ENCODE results near the gene GABRG3. TPM values are rescaled to one million over a fixed set of nuclear protein-coding genes. Genes with fewer than 3 reads are reported as not detected.

The GABRG3 gene
- total and polyA plus RNA-seq, 2 donors (not counting 3 experiments of a cell fraction or from before 2014, with no cell fraction given), result not detected

GRCh38 chr15:26941489-26941888 lies 29.5 kb upstream of the GABRG3 start:
- DNase-seq (ENCODE audit: low read depth, low spot score) (no peak), FAIRE-seq (no peak)
- Histone ChIP-seq H3K4me1 (ENCODE audit: control insufficient read depth, extremely low read depth, insufficient read depth, low read length) (no peaks in the 10 kb centered on the region), H3K4me2 (ENCODE audit: insufficient read depth, low read length) (no peak overlapping the region), H3K4me3 (replicated peaks in 1 of 3; ENCODE audit: insufficient read depth in 1 of 3, low read depth in 1 of 3, low read length in 3 of 3) (no peak overlapping the region), H2AFZ (ENCODE audit: low read depth, low read length) (no peak overlapping the region), H3K9me1 (replicated peaks; ENCODE audit: control insufficient read depth, extremely low read depth, insufficient read depth, low read length) (no peaks in the 10 kb centered on the region), H3K9ac (replicated peaks; ENCODE audit: extremely low read depth, insufficient read depth, low read length) (no peak overlapping the region), H3K27me3 (ENCODE audit: control insufficient read depth in 2 of 2, insufficient read depth in 2 of 2, low read length in 2 of 2) (no peaks in the 10 kb centered on the region), H3K9me3 (replicated peaks; ENCODE audit: control insufficient read depth, insufficient read depth, low read length) (peaks cover 7% of the 10 kb centered on the region), H3K79me2 (ENCODE audit: control insufficient read depth, insufficient read depth, low read length) (no peaks in the 10 kb centered on the region), H4K20me1 (replicated peaks; ENCODE audit: control insufficient read depth, extremely low read depth, insufficient read depth, low read length) (no peaks in the 10 kb centered on the region), H3K36me3 (ENCODE audit: control insufficient read depth in 2 of 2, extremely low read depth in 1 of 2, insufficient read depth in 2 of 2, low read length in 2 of 2) (no peaks in the 10 kb centered on the region), H3K27ac (ENCODE audit: insufficient read depth, low read depth, low read length) (no peak overlapping the region)
- CTCF ChIA-PET, result no interaction called here
- POLR2A ChIA-PET, result no interaction called here
- dilution Hi-C loops (cut with MboI; ENCODE audit: extremely low pct_ligation_motif_present, low sequenced_read_pairs), result no loop called here
- intact Hi-C loops (cut with micrococcal nuclease), result no loop called here
- TF ChIP-seq MYC (IDR thresholded peaks at IDR 0.05; ENCODE audit: low read depth, low read length) (no peak), POLR2A (IDR thresholded peaks at IDR 0.05; ENCODE audit: low read depth, low read length) (no peak), MAX (IDR thresholded peaks at IDR 0.05; ENCODE audit: insufficient read depth, insufficient read length) (no peak), CTCF (IDR thresholded peaks at IDR 0.05; ENCODE audit: extremely low read depth in 1 of 2, insufficient read depth in 1 of 2, low read depth in 1 of 2, low read length in 2 of 2) (no peak)
- no TSS peak for BruUV-seq (replicated peaks)

GRCh38 chr15:26943866-26944265 lies 27.1 kb upstream of the GABRG3 start:
- dilution Hi-C loops (cut with MboI; ENCODE audit: extremely low pct_ligation_motif_present, low sequenced_read_pairs), result no loop called here
- no peaks in the 10 kb centered on the region for H3K27me3 ChIP-seq (ENCODE audit: control insufficient read depth in 2 of 2, insufficient read depth in 2 of 2, low read length in 2 of 2)
- no peaks in the 10 kb centered on the region for H3K4me1 ChIP-seq (ENCODE audit: control insufficient read depth, extremely low read depth, insufficient read depth, low read length)
- ChIA-PET CTCF (no interaction called here), POLR2A (no interaction called here)
- no peaks in the 10 kb centered on the region for H4K20me1 ChIP-seq (replicated peaks; ENCODE audit: control insufficient read depth, extremely low read depth, insufficient read depth, low read length)
- H3K9ac ChIP-seq (replicated peaks; ENCODE audit: extremely low read depth, insufficient read depth, low read length), result no peak overlapping the region
- BruUV-seq (replicated peaks), result no TSS peak
- intact Hi-C loops (cut with micrococcal nuclease), result no loop called here
- no peak for DNase-seq (ENCODE audit: low read depth, low spot score)
- no peaks in the 10 kb centered on the region for H3K36me3 ChIP-seq (ENCODE audit: control insufficient read depth in 2 of 2, extremely low read depth in 1 of 2, insufficient read depth in 2 of 2, low read length in 2 of 2)
- H3K9me3 ChIP-seq (replicated peaks; ENCODE audit: control insufficient read depth, insufficient read depth, low read length), result peaks cover 5% of the 10 kb centered on the region
- no peaks in the 10 kb centered on the region for H3K79me2 ChIP-seq (ENCODE audit: control insufficient read depth, insufficient read depth, low read length)
- no peak overlapping the region for H2AFZ ChIP-seq (ENCODE audit: low read depth, low read length)
- no peak for FAIRE-seq
- TF ChIP-seq JUN (IDR thresholded peaks at IDR 0.05; ENCODE audit: borderline replicate concordance, insufficient read depth, insufficient read length, low read depth), result no peak
- no peak for TF ChIP-seq GATA2 (IDR thresholded peaks at IDR 0.05; ENCODE audit: insufficient read depth, insufficient read length, low read depth, low read length)
- TF ChIP-seq MYC (IDR thresholded peaks at IDR 0.05; ENCODE audit: low read depth, low read length), result no peak
- no peak for TF ChIP-seq POLR2A (IDR thresholded peaks at IDR 0.05; ENCODE audit: low read depth, low read length)
- TF ChIP-seq MAX (IDR thresholded peaks at IDR 0.05; ENCODE audit: insufficient read depth, insufficient read length), result no peak
- H3K27ac ChIP-seq (ENCODE audit: insufficient read depth, low read depth, low read length), result no peak overlapping the region
- H3K4me3 ChIP-seq (replicated peaks in 1 of 3; ENCODE audit: insufficient read depth in 1 of 3, low read depth in 1 of 3, low read length in 3 of 3), result no peak overlapping the region
- no peak overlapping the region for H3K4me2 ChIP-seq (ENCODE audit: insufficient read depth, low read length)
- H3K9me1 ChIP-seq (replicated peaks; ENCODE audit: control insufficient read depth, extremely low read depth, insufficient read depth, low read length), result no peaks in the 10 kb centered on the region

All from endothelial cell of umbilical vein (primary cell).